ENCODE results near the gene HIRA. TPM values are rescaled to one million over a fixed set of nuclear protein-coding genes. Genes with fewer than 3 reads are reported as not detected.

The HIRA gene
- polyA plus RNA-seq, 1 donor from 2014 or later, result 38.1 TPM

DNA sequence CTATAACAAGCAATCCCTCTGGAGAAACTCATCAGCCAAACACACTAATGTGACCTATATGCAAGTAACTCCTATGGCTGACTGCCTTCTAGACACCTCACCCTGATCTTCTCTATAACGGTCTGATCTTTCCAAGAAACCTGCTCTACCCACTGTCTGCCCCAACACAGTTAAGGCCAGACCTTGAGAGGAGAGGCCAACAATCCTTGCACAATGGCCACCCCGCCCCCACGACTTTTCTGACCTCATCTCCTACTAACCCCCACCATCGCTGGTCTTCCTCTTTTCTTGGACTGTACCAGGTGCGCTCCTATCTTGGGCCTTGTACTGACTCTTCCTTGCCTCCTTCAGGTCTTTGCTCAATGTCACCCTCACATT, 12.5 kb downstream of the HIRA start:
- Histone ChIP-seq H3K9ac (ENCODE audit: low read length) (no peak overlapping the region), H2AFZ (ENCODE audit: low read depth, low read length) (no peak overlapping the region), H3K27me3 (ENCODE audit: insufficient read depth, low read depth, low read length) (no peaks in the 10 kb centered on the region), H3K79me2 (replicated peaks; ENCODE audit: insufficient read depth, low read length) (peaks cover 31% of the 10 kb centered on the region), H3K9me2 (ENCODE audit: insufficient read depth, low read length) (no peaks in the 10 kb centered on the region), H4K20me1 (ENCODE audit: insufficient read depth) (no peaks in the 10 kb centered on the region), H3K27ac (ENCODE audit: low read length) (no peak overlapping the region), H3K4me2 (ENCODE audit: low read length) (no peak overlapping the region), H3F3A (ENCODE audit: insufficient read depth, low read length, poor library complexity, severe bottlenecking) (no peaks in the 10 kb centered on the region), H3K4me3 (ENCODE audit: low read length) (no peak overlapping the region), H3K9me3 (ENCODE audit: low read length) (no peaks in the 10 kb centered on the region), H3K36me3 (ENCODE audit: insufficient read depth, low read length) (no peaks in the 10 kb centered on the region)
- TF ChIP-seq TAF1 (IDR thresholded peaks at IDR 0.05; ENCODE audit: low read depth), result no peak
- no peak for TF ChIP-seq EP300 (conservative IDR thresholded peaks at IDR 0.05; ENCODE audit: poor library complexity, severe bottlenecking)
- no peak for TF ChIP-seq EZH2 (IDR thresholded peaks at IDR 0.05; ENCODE audit: borderline replicate concordance, insufficient read depth, low read length, poor library complexity, severe bottlenecking)

DNA sequence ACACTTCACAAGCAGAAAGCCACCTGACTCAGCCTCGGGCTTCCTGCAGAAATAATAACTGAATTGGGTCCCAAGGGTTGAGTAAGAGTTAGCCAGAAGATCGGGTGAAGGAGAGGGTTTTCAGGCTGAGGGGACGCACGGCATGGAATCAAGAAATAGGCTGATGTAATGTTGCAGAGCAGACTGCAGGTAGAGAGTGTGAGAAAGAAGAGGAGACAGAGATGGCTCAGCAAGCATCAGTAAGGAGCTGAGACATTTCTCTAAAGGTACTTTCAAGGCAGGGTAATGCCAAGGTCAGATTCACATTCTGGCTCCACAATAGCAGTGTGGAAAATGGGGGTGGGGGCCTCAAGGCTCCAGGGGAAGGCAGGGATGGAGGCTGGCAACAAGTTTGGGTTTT, 18.6 kb downstream of the HIRA start:
- TF ChIP-seq RAD21 (conservative IDR thresholded peaks at IDR 0.05) (no peak), MXI1 (conservative IDR thresholded peaks at IDR 0.05; ENCODE audit: poor library complexity, severe bottlenecking) (no peak), EP300 (conservative IDR thresholded peaks at IDR 0.05; ENCODE audit: poor library complexity, severe bottlenecking) (no peak), SMC3 (conservative IDR thresholded peaks at IDR 0.05; ENCODE audit: poor library complexity) (no peak), POLR2AphosphoS5 (IDR thresholded peaks at IDR 0.05) (no peak), TAF1 (IDR thresholded peaks at IDR 0.05; ENCODE audit: low read depth) (no peak), EZH2 (IDR thresholded peaks at IDR 0.05; ENCODE audit: borderline replicate concordance, insufficient read depth, low read length, poor library complexity, severe bottlenecking) (no peak)
- TF ChIP-seq, protein P1, sequence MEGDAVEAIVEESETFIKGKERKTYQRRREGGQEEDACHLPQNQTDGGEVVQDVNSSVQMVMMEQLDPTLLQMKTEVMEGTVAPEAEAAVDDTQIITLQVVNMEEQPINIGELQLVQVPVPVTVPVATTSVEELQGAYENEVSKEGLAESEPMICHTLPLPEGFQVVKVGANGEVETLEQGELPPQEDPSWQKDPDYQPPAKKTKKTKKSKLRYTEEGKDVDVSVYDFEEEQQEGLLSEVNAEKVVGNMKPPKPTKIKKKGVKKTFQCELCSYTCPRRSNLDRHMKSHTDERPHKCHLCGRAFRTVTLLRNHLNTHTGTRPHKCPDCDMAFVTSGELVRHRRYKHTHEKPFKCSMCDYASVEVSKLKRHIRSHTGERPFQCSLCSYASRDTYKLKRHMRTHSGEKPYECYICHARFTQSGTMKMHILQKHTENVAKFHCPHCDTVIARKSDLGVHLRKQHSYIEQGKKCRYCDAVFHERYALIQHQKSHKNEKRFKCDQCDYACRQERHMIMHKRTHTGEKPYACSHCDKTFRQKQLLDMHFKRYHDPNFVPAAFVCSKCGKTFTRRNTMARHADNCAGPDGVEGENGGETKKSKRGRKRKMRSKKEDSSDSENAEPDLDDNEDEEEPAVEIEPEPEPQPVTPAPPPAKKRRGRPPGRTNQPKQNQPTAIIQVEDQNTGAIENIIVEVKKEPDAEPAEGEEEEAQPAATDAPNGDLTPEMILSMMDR (IDR thresholded peaks at IDR 0.05; ENCODE audit: poor library complexity, severe bottlenecking), result no peak
- TF ChIP-seq, protein P2, sequence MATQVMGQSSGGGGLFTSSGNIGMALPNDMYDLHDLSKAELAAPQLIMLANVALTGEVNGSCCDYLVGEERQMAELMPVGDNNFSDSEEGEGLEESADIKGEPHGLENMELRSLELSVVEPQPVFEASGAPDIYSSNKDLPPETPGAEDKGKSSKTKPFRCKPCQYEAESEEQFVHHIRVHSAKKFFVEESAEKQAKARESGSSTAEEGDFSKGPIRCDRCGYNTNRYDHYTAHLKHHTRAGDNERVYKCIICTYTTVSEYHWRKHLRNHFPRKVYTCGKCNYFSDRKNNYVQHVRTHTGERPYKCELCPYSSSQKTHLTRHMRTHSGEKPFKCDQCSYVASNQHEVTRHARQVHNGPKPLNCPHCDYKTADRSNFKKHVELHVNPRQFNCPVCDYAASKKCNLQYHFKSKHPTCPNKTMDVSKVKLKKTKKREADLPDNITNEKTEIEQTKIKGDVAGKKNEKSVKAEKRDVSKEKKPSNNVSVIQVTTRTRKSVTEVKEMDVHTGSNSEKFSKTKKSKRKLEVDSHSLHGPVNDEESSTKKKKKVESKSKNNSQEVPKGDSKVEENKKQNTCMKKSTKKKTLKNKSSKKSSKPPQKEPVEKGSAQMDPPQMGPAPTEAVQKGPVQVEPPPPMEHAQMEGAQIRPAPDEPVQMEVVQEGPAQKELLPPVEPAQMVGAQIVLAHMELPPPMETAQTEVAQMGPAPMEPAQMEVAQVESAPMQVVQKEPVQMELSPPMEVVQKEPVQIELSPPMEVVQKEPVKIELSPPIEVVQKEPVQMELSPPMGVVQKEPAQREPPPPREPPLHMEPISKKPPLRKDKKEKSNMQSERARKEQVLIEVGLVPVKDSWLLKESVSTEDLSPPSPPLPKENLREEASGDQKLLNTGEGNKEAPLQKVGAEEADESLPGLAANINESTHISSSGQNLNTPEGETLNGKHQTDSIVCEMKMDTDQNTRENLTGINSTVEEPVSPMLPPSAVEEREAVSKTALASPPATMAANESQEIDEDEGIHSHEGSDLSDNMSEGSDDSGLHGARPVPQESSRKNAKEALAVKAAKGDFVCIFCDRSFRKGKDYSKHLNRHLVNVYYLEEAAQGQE (IDR thresholded peaks at IDR 0.05; ENCODE audit: borderline replicate concordance), result no peak

More for the DNA sequence above, 18.6 kb downstream of the HIRA start:
- peaks cover 40% of the 10 kb centered on the region for H3K79me2 ChIP-seq (replicated peaks; ENCODE audit: insufficient read depth, low read length)
- no peak overlapping the region for H3K9ac ChIP-seq (ENCODE audit: low read length)
- H3K27me3 ChIP-seq (ENCODE audit: insufficient read depth, low read depth, low read length), result no peaks in the 10 kb centered on the region
- no peaks in the 10 kb centered on the region for H3K9me3 ChIP-seq (ENCODE audit: low read length)
- no peaks in the 10 kb centered on the region for H3K9me2 ChIP-seq (ENCODE audit: insufficient read depth, low read length)
- no peak overlapping the region for H3K4me3 ChIP-seq (ENCODE audit: low read length)
- no peaks in the 10 kb centered on the region for H3F3A ChIP-seq (ENCODE audit: insufficient read depth, low read length, poor library complexity, severe bottlenecking)
- no peaks in the 10 kb centered on the region for H4K20me1 ChIP-seq (ENCODE audit: insufficient read depth)
- no peak overlapping the region for H3K4me2 ChIP-seq (ENCODE audit: low read length)
- H3K27ac ChIP-seq (ENCODE audit: low read length), result no peak overlapping the region
- H2AFZ ChIP-seq (ENCODE audit: low read depth, low read length), result no peak overlapping the region
- H3K36me3 ChIP-seq (ENCODE audit: insufficient read depth, low read length), result peaks cover 6% of the 10 kb centered on the region

Measured in neural cell (in vitro differentiated cells).